ENCODE results near the gene SFI1. TPM values are rescaled to one million over a fixed set of nuclear protein-coding genes. Genes with fewer than 3 reads are reported as not detected.

The SFI1 gene
- total RNA-seq, 4 donors from 2014 or later: 31.1 to 57.6 (median 43.1) TPM

DNA sequence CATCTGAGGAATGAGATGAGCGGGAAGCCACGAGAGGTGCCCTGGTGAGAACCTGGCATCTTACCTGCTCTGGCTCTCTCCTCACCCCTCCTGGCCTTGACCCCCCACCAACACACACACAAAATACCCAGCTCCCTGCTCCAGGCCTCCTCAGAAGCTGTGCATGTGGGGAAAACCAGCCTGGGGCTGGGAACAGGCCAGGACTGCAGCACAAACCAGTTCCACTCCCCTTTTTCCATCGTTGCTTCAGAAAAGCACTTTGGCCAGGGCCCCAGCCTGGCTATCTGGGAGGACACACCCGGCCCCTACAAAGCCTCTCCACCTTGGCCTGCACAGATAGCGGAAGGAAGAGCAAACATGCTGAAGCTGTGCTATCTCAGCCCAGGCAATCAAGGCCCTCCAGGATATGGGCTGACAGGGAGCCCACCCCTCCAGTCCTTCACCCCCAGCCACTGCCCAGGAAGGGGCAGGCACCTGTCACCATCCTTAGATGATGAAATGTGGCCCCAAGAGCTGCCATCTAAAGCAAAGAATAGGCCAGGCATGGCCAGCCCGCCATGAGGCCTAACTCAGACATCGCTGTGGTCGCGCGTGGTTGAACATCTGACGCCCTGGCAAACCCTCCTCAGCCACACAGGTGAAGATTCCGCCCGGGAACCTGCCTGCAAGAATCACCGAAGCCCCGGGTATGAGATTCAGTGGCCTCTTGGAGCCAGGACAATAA lies 130.3 kb downstream of the SFI1 start:
- Histone ChIP-seq H3K27ac (peak overlapping the region; percentile 25 to 85 (median 72)), H3K27me3 (no peaks in the 10 kb centered on the region), H3K9me3 (no peaks in the 10 kb centered on the region), H3K36me3 (peaks cover 0 to 1% of the 10 kb centered on the region in 2 donors), H3K4me3 (replicated peaks in 1 of 3) (no peak overlapping the region), H3K4me1 (peaks cover 42 to 50% of the 10 kb centered on the region in 2 donors)
- DNase-seq: peak; percentile 58 to 64
- TF ChIP-seq, protein P1, sequence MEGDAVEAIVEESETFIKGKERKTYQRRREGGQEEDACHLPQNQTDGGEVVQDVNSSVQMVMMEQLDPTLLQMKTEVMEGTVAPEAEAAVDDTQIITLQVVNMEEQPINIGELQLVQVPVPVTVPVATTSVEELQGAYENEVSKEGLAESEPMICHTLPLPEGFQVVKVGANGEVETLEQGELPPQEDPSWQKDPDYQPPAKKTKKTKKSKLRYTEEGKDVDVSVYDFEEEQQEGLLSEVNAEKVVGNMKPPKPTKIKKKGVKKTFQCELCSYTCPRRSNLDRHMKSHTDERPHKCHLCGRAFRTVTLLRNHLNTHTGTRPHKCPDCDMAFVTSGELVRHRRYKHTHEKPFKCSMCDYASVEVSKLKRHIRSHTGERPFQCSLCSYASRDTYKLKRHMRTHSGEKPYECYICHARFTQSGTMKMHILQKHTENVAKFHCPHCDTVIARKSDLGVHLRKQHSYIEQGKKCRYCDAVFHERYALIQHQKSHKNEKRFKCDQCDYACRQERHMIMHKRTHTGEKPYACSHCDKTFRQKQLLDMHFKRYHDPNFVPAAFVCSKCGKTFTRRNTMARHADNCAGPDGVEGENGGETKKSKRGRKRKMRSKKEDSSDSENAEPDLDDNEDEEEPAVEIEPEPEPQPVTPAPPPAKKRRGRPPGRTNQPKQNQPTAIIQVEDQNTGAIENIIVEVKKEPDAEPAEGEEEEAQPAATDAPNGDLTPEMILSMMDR (IDR thresholded peaks at IDR 0.05): no peak
- no peak for TF ChIP-seq POLR2A (IDR thresholded peaks at IDR 0.05)
- intact Hi-C loops (cut with DNase I): loop anchor here (10.0 kb wide), 1 partner anchor 182 kb away; no protein-coding TSS in a partner anchor
- WGBS, 2 donors: 49 to 62% methylated on average over 5 to 15 of the region's 15 CpGs

DNA sequence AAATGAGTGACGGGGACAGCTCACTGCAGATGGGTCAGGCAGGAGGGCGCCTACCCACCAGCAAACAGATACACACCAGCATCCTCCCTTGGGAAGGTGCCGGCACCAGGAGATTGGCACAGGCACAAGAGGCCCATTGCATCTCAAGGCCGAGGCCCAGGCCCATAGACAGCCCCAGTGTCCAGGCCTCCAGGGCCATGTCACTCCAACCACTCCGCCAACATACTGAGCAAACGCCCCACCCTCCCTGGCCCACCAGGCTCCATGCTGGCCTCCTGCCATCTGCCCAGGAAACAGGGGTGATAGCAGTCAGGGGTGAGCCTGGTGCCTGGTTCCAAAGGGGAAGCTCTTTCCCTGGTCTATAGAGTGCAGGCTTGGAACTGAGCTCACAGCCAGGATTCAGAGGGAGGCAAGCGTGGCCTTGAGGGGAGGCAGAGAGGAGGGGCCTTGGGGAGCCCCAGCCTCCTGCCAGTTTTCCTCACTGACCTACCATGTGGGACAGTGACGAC lies 130.9 kb downstream of the SFI1 start:
- Histone ChIP-seq H3K4me3 (replicated peaks in 1 of 3) (no peak overlapping the region), H3K27me3 (no peaks in the 10 kb centered on the region), H3K27ac (peak overlapping the region; percentile 6 to 85 (median 72)), H3K36me3 (no peaks in the 10 kb centered on the region), H3K9me3 (no peaks in the 10 kb centered on the region), H3K4me1 (peaks cover 42 to 51% of the 10 kb centered on the region in 2 donors)
- TF ChIP-seq, protein P1 (IDR thresholded peaks at IDR 0.05): no peak
- 64 to 82% methylated on average over 3 to 4 of the region's 8 CpGs for WGBS, 2 donors
- intact Hi-C loops (cut with DNase I): loop anchor here (10.0 kb wide), 1 partner anchor 182 kb away; no protein-coding TSS in a partner anchor
- no peak for DNase-seq

DNA sequence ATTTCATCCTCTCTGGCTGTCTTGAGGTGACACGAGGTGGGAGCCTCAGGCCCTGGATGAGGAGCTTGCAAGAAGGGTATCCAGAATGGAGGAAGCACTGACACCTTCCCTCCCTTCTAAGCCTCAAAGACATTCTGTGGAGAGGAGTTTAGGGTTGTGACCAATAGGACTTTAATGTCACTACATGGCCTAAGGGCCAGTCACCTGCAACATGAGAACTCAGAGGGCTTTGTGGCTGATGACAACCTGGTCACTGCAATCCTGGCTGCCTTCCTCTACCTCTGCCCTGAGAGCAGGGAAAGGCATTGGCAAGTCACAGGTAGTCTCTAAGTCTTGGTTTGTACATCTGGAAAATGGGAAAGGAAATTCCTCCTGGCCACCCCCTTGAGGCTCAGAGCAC lies 132.0 kb downstream of the SFI1 start:
- no peaks in the 10 kb centered on the region for H3K27me3 ChIP-seq
- H3K9me3 ChIP-seq: no peaks in the 10 kb centered on the region
- intact Hi-C loops (cut with DNase I): loop anchor here (10.0 kb wide), 1 partner anchor 184 kb away; no protein-coding TSS in a partner anchor
- no peak for DNase-seq
- WGBS, 2 donors: 67 to 78% methylated on average over 1 of the region's 1 CpG
- no peak overlapping the region for H3K4me3 ChIP-seq (replicated peaks in 1 of 3)
- peaks cover 42 to 52% of the 10 kb centered on the region in 2 donors for H3K4me1 ChIP-seq
- H3K36me3 ChIP-seq: no peaks in the 10 kb centered on the region
- TF ChIP-seq, protein P1 (IDR thresholded peaks at IDR 0.05): no peak
- TF ChIP-seq POLR2A (IDR thresholded peaks at IDR 0.05): no peak
- H3K27ac ChIP-seq: peak overlapping the region in 2 of 3 donors; percentile 17 to 85

DNA sequence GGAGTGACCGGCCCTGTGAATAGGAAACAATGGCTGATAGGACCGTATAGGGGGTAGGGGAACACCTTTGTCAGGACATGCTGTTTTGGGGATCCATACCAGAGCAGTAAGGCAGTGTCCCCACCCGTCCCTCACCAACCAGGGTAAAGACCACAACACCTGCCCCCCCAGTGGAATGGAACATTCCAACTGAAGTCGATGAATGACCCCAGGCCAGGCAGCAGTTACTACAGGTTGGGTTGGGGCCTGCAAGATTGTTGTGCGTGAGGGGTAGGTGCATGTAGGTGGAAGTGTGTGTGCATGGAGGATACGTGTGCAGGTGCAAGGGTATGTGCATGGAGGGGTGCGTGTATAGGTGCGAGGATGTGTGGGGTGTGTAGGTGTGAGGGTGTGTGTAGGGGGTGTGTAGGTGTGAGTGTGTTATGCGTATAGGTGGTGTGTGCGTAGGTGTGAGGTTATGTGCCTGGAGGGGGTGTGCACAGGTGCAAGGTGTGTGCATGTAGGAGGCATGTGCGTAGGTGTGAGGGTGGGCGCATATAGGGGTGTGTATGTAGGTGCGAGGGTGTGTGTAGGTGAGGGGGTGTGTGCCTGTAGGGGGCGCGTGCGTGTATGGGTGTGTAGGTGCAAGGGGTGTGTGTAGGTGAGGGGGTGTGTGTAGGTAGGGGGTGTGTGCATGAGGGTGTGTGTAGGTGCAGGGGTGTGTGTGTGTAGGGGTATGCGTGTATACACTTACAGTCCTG lies 132.8 kb downstream of the SFI1 start:
- Histone ChIP-seq H3K27ac (peak overlapping the region in 1 of 3 donors; percentile 93), H3K4me3 (replicated peaks in 1 of 3) (no peak overlapping the region), H3K9me3 (no peaks in the 10 kb centered on the region), H3K27me3 (no peaks in the 10 kb centered on the region), H3K4me1 (peaks cover 42 to 56% of the 10 kb centered on the region in 2 donors), H3K36me3 (no peaks in the 10 kb centered on the region)
- no peak for DNase-seq
- intact Hi-C loops (cut with DNase I): loop anchor here (10.0 kb wide), 1 partner anchor 184 kb away; no protein-coding TSS in a partner anchor
- WGBS, 2 donors: 87 to 89% methylated on average over 17 of the region's 17 CpGs
- no peak for TF ChIP-seq POLR2A (IDR thresholded peaks at IDR 0.05)
- TF ChIP-seq, protein P1 (IDR thresholded peaks at IDR 0.05): no peak

All from thyroid gland (tissue), 4 donors.